ENCODE measurements around the gene DDX25.

The DDX25 gene

DNA sequence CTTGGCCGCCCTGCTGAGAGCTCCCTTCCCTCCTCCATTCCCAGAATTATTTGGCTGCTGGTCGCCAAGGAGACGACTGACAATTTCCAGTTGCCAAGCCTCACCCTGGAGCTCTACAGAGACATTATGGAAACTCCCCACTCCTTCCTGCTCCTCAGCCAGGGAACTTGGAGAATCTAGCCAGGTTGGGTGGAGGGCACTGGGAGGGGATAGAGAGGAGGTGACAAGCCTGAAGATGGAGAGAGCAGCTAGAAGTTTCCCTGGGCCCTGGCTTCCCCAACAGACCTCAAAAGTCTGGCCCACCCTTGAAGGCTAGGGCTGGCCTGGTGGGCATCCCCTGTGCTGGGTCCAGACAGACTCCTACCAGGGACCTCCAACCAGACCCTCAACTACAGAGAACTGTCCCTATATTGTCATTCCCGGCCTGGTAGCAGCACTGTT, 34.8 kb downstream of the DDX25 start:
- DNase-seq = no peak

DNA sequence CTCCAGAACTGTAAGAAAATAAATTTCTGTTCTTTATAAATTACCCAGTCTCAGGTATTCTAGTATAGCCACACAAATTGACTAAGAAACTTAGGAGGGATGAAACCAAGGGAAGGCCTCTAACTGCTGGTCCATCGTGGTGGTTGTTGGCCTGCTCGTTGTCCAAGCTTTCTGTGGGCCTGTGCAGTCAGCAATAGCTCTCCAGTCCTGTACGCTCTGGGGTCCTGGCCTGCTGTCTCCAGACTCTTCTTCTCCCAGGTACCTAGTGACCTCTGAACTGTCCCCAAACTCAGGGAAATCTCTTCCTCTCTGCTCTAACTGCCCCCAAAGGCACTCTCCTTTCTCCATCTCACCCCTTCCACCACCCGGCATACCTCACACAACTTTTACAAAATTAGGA, 35.8 kb downstream of the DDX25 start:
- DNase-seq = no peak

DNA sequence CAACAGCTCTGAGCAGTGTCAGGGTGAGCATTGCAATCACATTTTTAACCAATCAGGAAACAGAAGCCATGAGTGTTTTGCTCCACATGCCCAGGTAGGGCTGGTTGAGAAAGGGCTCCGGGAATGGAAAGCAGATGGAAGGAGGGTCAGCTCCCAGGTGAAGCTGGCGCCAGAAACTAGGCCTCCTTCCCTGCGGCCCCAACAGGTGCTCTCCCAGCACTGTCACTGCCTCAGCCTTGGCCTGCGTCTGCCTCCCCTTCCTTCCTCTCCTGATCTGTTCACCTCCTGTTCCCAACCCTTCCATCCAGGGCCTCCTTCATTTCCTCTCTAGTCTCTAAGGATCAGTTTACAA, 36.9 kb downstream of the DDX25 start:
- no peak for DNase-seq

DNA sequence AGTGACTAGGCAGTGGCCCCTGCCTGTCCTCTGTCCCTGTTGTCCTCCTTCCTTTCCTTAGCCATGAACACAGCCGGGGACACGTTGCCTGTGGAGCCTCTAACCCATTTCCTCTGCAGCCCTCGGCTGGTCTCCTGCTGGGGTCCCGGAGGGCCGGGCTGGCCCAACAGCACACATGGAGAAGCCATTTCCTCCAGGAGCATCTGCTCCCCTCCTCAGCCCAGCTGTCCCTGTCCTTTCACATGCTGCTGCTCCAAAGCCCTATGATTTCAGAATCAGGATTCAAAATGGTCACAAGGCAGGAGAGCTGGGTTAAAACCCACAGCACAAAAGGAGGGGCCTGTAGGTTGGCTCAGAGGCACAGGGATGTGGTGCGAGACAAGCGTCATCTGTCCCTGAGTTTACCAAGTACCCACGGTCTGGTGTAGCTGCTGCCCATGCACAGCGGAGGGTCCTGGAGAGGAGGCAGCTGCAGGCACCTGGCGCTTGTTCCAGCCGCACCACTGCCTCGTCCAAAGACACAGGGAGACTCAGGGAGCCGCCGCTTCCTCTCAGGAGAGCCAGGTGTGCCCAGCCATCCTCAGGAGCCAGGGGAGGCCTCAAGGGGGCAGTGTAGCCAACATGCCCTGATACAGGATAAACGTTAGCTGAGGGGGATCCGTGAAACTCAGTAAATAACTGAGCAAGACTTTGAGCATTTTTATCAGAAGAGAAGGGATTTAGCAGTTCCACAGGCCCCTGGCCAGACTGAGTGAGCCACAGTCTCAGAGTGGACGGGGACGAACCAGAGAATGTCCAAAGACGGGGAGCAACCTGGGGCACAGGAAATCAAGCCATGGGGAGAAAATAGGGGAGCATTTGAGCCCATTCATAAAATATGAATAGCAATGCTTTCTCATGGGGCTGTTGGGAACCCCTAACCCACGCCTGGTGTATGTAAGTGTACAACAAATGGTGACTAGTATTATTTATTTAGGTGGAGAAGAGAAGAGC, 37.6 kb downstream of the DDX25 start:
- DNase-seq = no peak

DNA sequence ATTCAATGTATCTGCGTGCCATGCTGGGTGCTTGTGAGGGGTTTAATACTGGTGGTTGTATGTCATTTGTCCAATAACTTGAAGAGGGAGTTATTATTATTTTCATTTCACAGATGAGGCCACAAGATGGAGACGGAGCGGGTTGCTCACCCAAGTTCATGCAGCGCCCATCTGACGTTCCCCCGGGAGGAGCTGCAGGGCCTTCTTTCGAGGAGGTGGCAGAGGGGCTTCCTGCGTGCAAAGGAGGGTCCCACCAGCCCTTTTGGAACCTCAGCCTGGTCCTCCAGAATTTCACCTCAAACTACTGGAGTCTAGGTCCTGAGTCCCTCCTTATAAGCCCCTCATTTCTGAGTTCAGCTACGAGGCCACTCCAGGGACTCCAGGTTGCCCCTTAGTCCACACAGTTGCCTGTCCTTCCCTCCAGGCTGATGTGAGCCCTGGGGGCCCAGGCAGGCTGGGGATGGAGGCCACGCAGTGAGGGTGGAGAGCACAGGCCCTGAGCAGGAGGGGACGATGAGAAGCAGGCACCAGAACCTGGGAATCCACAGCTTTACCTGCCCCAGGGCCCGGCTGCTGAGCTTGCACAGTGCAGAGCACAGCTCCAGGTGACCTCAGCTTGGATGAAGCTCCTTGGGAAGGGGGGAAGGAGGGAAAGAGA, 38.6 kb downstream of the DDX25 start:
- DNase-seq = no peak

DNA sequence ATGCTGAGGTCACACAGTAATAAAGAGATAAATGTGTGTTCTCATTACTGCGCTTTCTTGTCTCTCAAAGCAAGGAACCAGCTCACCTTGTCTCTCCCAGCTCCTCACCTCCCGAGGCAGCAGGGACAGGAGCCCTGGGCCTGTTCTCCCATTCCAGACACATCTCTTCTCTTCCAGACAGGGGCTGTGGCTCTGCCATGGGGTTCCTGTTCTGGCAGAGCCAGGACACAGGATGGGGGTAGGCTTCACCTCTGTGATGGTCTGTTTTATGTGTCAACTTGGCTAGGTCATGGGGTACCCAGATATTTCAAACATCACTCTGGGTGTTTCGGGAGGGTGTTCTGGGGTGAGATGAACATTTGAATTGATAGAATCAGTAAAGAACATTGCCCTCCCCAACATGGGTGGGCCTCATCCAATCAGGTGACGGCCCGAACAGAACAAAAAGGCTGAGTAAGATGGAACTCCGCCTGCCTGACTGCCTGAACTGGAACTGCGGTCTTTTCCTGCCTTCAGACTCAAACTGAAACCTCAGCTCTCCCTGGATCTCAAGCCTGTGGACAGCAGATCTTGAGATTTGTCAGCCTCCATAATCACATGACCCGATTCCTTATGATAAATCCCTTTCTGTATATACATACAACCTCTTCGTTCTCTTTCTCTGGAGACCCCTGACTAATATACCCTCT, 39.5 kb downstream of the DDX25 start:
- DNase-seq = no peak

DNA sequence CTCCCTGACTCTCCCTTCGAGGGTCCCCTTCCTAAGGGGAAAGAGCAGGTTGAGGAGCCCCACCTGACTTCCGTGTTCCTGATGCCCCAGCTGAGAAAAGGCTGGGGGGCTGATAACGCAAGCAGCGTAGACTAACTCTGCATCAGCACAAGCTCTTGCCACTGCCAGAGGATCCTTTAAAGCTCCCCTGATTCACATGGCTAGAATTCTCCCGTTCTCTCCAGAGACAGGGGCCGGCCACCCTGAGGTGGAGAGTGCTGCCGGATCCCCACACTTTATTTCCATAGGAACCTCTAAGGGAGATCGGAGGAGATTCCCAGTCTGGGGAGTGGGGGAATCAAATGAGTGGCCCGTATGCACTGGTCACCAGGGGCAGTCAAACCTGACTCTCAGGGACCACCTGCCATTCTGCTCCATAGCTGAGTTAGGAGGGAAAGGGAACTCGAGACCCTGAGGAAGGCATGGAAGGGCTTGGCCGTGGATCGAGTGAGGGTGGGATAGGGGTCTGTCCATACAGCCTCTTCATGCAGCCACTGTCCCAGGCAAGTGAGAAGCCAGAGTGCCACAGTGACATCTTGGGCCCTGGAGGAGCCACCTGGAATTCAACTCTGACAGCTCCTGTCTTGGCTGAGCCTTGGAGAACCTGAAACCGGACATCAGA, 40.2 kb downstream of the DDX25 start:
- DNase-seq = no peak

DNA sequence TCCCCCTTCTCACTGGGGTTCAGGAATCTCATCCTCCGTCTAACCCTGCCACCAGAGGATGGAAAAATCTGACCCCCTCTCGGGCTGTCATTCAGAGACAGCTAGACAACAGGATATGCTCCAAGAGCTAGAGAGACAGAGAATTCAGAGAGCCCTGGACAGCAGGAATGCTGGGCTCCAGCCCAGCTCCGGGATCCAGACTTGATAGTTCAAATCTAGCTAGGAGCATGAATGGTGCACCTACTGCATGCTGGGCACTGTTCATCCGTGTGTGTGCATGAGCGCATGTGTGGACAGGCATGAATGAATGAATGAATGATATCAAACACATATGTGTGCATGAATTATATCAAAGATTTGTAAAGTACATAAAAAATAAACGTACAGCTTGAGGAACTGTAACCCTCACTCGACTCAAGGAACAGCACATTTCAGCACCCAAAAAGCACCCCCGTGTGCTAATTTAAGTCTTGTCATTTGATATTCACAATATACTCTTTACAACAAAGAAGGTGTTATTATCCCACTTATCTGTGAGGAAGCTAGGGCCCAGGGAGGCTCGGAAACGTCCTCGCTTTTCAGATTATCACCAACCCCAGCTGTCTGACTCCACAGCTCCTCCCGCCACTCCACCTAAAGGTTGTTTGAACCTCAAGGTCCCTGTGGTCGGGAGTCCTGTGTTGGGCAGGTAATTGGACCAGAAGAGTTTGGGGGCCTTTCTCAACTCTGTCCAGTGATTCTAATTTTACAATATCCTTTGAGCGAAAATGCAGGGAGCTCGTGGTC, 40.9 kb downstream of the DDX25 start:
- DNase-seq = no peak

DNA sequence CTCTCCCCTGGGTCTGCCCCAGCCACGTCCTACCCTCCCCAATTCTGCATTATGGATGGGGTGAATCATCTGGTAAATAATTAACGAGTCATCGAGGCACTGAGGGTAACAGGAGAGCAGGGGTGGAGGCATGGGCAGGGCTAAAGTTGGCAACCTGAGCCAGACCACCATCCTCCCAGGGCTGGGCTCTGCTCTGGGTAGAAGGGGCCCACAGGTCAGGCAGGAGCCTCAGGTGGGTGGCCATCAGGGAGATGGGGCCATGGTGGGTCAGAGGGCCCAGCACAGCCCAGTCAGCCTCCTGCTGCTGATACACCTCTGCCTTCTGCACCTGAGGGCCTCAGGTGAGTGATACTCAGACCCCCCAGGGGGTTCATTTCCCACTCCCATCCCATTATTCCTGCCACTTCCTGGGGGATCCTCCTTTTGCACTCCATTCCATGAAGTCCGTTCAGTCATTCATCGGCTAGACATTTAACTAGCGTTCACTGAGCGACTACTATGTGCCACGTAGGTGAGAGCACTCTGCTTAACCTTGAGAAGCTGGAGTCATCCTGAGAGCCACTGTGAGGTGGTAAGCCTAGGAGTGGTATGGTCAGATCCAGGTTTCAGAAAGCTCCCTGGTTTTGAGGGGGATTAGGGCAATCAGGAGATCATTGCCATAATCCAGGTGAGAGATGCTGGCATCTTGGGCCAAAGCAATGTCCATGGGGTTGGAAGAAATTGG, 41.7 kb downstream of the DDX25 start, which contains the start of gene VSIG10L2:
TSS of gene VSIG10L2 (plus strand) at position 248 of the 724 bp plus-strand sequence. CDS start at position 260, 12 bp downstream.
- no peak for DNase-seq

DNA sequence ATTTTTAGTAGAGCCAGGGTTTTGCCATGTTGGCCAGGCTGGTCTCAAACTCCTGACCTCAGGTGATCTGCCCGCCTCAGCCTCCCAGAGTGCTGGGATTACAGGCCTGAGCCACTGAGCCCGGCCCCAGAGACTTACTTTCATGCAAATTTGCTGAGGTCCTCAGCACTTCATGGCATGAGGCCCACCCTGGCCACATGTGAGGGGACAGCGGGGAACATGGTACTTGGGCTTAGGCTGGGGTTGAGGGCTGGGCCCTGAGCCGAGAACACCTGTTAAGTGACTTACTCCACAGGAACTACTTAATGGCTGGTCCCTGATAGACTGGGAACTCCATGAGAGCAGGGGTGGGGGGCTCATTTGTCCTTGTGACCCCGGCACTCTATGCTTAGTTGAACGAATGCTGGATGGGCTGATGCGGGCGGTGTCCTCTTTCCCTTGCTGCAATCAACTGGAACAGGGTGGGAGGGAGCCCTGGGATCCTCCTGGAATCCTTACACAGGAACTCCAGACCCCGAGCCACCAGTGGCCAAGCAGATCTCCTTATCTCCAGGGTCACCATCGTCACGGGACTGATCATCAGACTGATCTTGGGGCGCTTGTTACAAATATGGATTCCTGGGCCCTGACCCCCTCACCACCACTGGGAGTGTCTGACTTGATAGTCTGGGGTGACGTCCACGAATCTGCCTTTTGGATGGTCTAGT, 42.6 kb downstream of the DDX25 start:
- no peak for DNase-seq

DNA sequence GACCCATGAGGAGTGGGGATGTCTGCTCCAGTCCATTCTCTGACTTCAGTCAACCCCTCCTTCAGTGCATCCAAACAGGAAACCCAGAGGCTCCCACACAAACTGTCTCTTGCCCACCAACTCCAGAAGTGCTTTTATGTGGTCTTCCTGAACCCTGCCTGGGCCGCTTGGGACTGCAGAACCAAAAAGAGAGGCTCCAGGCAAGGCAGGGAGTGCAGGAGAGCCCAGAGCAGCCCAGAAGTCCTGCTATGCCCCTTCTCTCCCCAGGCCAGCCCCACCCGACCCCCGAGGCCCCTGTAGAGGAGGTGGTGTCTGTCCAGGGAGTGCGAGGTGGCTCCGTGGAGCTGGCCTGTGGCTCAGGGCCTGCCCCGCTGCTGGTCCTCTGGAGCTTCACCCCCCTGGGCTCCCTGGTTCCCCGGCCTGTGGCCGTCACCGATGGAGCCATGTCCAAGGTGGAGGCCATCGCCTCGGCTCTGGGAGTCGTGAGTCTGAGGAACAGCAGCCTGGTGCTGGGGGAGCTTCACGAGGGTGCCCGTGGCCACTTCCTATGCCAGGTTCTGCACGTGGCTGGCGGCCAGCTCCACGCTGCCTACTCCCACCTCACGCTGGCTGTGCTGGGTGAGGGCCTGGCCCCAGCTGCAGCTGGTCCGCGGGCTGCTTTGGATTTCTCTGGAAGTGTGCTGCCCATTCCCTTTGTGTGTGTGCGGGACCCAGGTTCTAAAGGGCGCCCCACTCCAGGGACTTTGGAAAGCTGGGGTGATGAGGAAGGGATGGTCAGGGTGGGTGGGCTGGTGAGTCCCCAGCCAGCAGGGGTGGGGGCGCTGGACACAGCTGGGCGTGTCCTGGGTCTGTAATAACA, 43.3 kb downstream of the DDX25 start:
- DNase-seq = no peak

DNA sequence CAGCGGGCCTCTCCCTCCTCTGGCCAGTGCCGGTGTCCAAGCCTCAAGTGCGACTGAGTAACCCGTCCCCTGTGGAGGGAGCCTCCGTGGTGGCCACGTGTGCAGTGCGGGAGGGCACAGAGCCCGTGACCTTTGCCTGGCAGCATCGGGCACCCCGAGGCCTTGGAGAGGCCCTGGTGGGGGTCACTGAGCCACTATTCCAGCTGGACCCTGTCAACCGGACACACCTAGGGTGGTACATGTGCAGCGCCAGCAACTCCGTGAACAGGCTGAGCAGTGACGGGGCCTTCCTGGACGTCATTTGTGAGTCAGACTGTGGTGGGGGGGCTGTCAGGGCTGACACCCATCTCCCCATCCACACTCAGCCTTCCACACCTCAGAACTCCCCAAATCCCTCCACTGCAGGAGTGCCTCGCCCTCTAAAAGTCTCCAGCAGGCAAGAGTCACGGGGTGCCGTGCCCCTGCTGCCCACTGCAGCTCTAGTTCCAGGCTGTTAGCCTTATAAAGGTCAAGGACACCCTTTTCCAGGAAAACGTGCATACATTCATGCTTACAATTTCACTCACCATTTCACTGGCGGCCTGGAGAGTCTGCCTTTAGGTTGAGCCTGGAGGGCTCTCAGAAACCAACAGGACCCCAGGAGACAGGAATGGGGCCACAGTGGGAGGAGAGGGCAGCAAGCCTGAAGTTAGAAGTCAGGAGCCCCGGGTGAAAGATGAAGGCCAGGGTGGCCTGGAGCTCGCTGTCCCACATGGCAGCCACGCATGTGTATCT, 44.2 kb downstream of the DDX25 start:
- DNase-seq = no peak

DNA sequence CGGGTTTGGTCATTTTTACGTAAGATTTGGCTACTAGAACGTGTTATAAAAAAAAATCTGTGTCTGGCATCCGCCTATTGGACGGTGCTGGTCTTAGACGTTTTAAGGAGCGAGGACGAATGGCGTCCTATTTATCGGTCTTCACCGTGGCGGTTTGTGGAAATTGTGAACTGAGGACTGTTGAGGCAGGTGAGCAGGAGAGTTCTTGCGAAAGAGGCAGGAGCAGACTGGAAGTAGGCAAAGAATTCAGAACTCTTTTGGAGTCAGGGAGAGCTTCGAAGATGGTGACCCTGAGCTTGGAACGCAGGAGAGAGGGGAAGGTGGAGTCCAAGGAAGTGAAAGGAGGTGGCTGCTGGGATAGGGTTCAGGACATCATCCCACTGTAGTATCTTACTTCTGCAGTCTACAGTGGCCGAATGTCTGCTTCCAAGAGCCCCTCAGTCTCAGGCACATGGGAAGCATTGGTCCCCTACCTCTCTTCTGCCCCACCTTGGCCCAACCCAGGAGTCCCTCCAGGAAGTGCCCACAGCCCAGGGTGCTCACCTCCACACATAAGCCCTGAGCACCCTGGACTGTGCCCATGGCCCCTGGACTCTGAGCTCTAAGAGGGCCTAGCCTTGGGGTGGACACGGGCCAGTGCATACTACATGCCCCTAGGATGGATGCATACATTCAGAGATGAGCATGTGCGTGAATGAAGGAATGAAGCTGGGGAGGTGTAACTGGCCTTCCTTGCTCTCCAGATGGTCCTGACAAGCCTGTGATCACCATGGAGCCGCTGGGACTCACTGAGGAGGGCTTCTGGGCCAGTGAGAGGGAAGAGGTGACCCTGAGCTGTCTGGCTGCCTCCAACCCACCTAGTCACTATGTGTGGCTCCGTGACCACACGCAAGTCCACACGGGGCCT, 45.2 kb downstream of the DDX25 start:
- no peak for DNase-seq

DNA sequence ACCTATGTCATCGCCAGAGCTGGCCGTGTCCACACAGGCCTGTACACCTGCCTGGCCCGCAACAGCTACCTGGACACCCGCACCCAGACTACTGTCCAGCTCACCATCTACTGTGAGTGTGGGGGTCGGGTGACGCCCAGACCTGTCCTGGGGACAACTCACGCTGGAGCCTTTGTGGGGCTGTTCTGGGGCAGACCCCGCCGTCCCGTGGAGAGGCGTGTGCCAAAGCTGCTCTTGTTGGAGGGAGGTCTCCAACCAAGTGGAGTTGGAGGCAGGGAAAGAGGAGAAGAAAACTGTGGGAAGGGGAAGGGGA, 45.8 kb downstream of the DDX25 start:
- DNase-seq = no peak

DNA sequence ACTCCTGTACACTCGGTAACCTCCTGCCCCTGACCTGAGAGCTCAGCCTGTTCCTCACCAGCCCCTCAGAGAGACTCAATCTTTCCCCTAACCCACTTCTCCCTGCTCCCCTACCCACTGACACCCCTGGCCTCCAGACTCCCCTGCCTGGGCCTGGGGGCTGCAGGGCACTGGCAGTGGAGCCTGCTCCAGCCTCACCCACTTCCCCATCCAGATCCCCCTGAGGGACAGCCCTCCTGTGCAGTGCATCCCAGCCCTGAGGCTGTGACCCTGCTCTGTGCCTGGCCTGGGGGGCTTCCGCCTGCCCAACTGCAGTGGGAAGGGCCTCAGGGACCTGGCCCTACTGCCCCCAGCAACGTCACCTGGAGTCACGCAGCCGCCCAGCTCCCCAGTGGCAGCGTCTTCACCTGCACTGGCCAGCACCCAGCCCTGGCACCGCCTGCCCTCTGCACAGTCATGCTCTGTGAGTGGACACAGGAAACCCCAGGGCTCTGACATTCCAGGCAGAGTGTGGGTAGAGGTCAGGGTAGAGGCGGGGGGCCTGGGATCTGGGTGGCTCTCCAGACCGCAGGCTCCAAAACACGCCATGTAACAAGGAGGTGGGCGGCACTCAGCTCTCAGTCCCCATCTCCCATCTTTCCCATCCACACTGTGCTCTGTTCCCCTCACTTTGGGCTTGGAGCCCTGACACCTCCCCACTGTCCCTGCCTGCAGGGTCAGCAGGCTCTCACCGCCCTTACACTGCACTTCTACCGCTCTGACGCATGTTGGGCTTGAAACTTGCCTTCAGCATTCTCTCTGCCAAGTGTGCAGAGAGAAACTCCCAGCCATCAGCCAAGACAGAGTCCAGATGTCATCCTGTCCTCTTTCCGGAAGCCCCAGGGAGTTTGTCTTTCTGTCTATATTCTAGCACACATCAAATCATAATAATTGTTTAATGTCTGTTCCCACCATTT, 46.7 kb downstream of the DDX25 start:
- DNase-seq = no peak

DNA sequence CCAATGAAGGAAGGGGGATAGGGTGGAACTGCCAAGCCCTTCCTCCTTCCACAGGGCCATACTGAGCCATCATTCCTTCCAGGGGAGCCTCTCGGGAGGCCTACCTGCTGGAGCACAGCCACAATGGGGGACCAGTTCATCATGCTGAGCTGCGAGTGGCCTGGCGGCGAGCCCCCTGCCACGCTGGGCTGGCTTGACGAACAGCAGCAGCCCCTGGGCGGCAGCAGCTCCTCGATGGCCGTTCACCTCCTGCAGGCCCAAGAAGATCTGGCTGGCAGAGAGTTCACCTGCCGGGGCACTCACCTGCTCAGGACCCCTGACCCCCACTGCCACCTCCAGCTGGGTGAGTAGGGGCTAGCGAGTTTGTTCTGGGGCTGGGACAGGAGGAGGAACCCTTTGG, 47.4 kb downstream of the DDX25 start:
- no peak for DNase-seq

DNA sequence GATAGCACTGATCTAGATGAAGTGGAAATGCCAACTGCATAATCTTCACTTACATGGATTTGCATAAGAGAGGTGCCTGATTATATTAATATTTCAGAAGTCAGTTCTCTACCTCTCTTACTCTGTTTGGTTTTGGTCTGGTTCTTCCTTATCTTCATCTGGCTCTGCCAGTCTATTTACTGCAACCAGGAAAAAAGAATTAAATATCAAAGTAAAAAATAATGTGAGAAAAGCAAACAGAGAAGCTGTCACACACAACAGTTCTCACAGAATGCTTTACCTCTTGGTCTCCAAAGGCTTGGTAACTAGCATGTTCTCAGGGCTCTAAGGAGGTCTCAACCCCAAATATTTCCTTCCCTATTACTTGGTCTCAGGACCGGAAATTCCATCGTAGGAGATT, 48.3 kb downstream of the DDX25 start:
- DNase-seq = no peak
